Loucy (cell line): ENCODE results near the gene TSPYL2.

Experiments
- H2AFZ ChIP-seq: fragments of 200-600 bp; sonication (generic); 2 replicates; pipeline ENCODE4 v1.6.0; 2016; ENCODE audit warnings: antibody characterized with exemption, mild to moderate bottlenecking, low read length, moderate library complexity
- H3F3A ChIP-seq: fragments of 200-600 bp; 2 replicates; pipeline ENCODE4 v1.6.0; 2016; ENCODE audit warnings: antibody characterized with exemption, low read depth, mild to moderate bottlenecking
- H3K27me3 ChIP-seq: fragments of 200-600 bp; sonication (generic); 2 replicates; pipeline ENCODE4 v1.6.1; 2014; ENCODE audit warnings: low read length, mild to moderate bottlenecking; ENCODE audit not compliant: insufficient read depth, poor library complexity, severe bottlenecking
- H3K36me3 ChIP-seq: fragments of 200-600 bp; sonication (generic); 2 replicates; pipeline ENCODE4 v1.6.1; 2016; ENCODE audit warnings: low read length; ENCODE audit not compliant: insufficient read depth
- H3K4me1 ChIP-seq: fragments of 200-600 bp; sonication (generic); 2 replicates; pipeline ENCODE4 v1.5.1; 2014; ENCODE audit warnings: low read length, mild to moderate bottlenecking; ENCODE audit not compliant: insufficient read depth, poor library complexity, severe bottlenecking
- H3K4me2 ChIP-seq: fragments of 200-600 bp; sonication (generic); 2 replicates; pipeline ENCODE4 v1.6.0; 2014; ENCODE audit warnings: antibody characterized with exemption, low read length, low read depth, mild to moderate bottlenecking; ENCODE audit not compliant: poor library complexity, severe bottlenecking
- H3K4me3 ChIP-seq: fragments of 200-600 bp; sonication (generic); 2 replicates; pipeline ENCODE4 v1.5.1; 2014; ENCODE audit warnings: low read length, mild to moderate bottlenecking, mixed read lengths; ENCODE audit not compliant: poor library complexity, severe bottlenecking
- H3K79me2 ChIP-seq: fragments of 200-600 bp; sonication (generic); 2 replicates; pipeline ENCODE4 v1.6.1; 2014; ENCODE audit warnings: low read length; ENCODE audit not compliant: insufficient read depth
- H3K9ac ChIP-seq: fragments of 200-600 bp; sonication (generic); 2 replicates; pipeline ENCODE4 v1.6.0; 2014; ENCODE audit warnings: mild to moderate bottlenecking, low read depth, low read length, moderate library complexity; ENCODE audit not compliant: poor library complexity, severe bottlenecking
- H3K9me2 ChIP-seq: fragments of 200-600 bp; sonication (generic); replicated peaks from 2 replicates; pipeline ENCODE4 v1.6.1; 2016; ENCODE audit warnings: low read depth, low read length, mixed read lengths
- H3K9me3 ChIP-seq: fragments of 200-600 bp; sonication (generic); 2 replicates; pipeline ENCODE4 v1.6.1; 2014; ENCODE audit warnings: mild to moderate bottlenecking, antibody characterized with exemption, low read length, low read depth; ENCODE audit not compliant: insufficient read depth
- H4K20me1 ChIP-seq: fragments of 200-600 bp; sonication (generic); 2 replicates; pipeline ENCODE4 v1.6.0; 2014; ENCODE audit warnings: antibody characterized with exemption, low read length, mild to moderate bottlenecking; ENCODE audit not compliant: insufficient read depth, poor library complexity, severe bottlenecking
- CTCF ChIP-seq: fragments of 200-600 bp; sonication (generic); conservative IDR thresholded peaks from 2 replicates; pipeline ENCODE4 v1.5.1; 2014; ENCODE audit warnings: mild to moderate bottlenecking, antibody characterized with exemption, low read length
- EZH2phosphoT487 ChIP-seq: fragments of 200-600 bp; IDR thresholded peaks from 2 replicates; pipeline ENCODE4 v1.6.1; 2018; ENCODE audit warnings: antibody characterized with exemption, mild to moderate bottlenecking, moderate library complexity, borderline replicate concordance

The TSPYL2 gene

DNA sequence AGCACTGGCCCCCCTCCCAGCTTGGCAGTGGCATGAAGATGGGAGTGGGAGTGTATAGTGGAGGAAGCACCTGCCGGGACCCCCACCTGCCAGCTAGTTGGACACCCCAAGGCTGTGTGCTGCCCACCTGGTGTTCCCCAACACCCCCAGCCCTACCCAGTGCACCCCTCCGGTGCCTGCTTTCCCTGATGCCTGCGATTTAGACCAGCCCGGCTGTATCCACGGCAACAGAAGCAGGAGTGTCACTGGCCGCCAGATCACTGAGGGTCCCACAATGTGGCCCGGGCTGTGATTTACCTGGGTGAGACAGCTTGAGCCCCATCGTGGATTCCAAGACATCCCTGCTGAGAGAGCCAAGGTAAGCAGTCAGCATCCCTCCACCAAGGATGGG lies 33.0 kb upstream of the TSPYL2 start:
- Histone ChIP-seq H3K9me2 (no peaks in the 10 kb centered on the region), H2AFZ (no peak overlapping the region), H3K79me2 (peaks cover 20% of the 10 kb centered on the region; the same call in 1 of the 2 replicates), H3K27me3 (no peaks in the 10 kb centered on the region), H3F3A (no peaks in the 10 kb centered on the region), H3K9ac (peak overlapping the region; percentile 63), H3K9me3 (no peaks in the 10 kb centered on the region), H4K20me1 (no peaks in the 10 kb centered on the region), H3K4me3 (peak overlapping the region; percentile 77), H3K4me1 (peaks cover 21% of the 10 kb centered on the region), H3K4me2 (peak overlapping the region; percentile 70), H3K36me3 (no peaks in the 10 kb centered on the region)
- no peak for TF ChIP-seq CTCF
- TF ChIP-seq EZH2phosphoT487, result no peak

DNA sequence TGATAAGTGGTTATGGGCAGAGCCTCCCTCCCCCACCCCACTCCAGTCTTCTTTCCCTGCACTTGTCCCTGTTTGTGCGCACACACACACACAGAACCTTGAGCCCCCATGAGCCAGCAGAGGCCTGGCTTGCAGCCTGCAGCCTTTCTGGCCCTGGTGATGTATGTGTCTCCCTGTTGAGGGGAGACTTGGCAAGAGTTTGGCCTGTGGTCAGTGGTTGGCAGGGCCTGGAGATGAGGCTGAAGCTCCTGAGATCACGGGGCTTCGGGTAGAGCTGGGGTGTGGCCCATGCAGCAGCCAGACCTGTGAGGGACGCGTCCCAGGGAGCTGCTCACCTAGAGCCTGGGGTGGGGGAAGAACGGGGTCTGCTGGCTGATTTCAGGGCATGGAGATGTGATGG lies 31.3 kb upstream of the TSPYL2 start:
- no peaks in the 10 kb centered on the region for H3K36me3 ChIP-seq
- H3K4me2 ChIP-seq, result peak overlapping the region; percentile 70
- peaks cover 23% of the 10 kb centered on the region; the same call in 1 of the 2 replicates for H3K79me2 ChIP-seq
- peak overlapping the region; percentile 54 for H3K9ac ChIP-seq
- no peaks in the 10 kb centered on the region for H3K9me3 ChIP-seq
- H3K9me2 ChIP-seq, result no peaks in the 10 kb centered on the region
- peaks cover 21% of the 10 kb centered on the region for H3K4me1 ChIP-seq
- H3K27me3 ChIP-seq, result no peaks in the 10 kb centered on the region
- no peak overlapping the region for H2AFZ ChIP-seq
- H4K20me1 ChIP-seq, result no peaks in the 10 kb centered on the region
- peak overlapping the region; percentile 77 for H3K4me3 ChIP-seq
- TF ChIP-seq CTCF (no peak), EZH2phosphoT487 (no peak)
- H3F3A ChIP-seq, result no peaks in the 10 kb centered on the region

- Histone ChIP-seq H3F3A (no peaks in the 10 kb centered on the region), H3K9me2 (no peaks in the 10 kb centered on the region), H3K27me3 (no peaks in the 10 kb centered on the region), H3K4me2 (peak overlapping the region; percentile 70), H2AFZ (no peak overlapping the region), H4K20me1 (no peaks in the 10 kb centered on the region), H3K4me1 (peaks cover 13% of the 10 kb centered on the region), H3K9me3 (no peaks in the 10 kb centered on the region), H3K9ac (no peak overlapping the region), H3K36me3 (no peaks in the 10 kb centered on the region), H3K79me2 (peaks cover 19% of the 10 kb centered on the region; the same call in 1 of the 2 replicates), H3K4me3 (no peak overlapping the region)
- TF ChIP-seq CTCF (no peak), EZH2phosphoT487 (no peak)
Observed at GRCh38 chrX:53055244-53055849, 26.8 kb upstream of the TSPYL2 start.
